Fibroblast of the aortic adventitia (primary cell): ENCODE data around the gene NSUN2. TPM values are rescaled to one million over a fixed set of nuclear protein-coding genes. Genes with fewer than 3 reads are reported as not detected.
A peak's percentile ranks its signal among the peaks of the same experiment; 100 is the strongest.

ENCODE experiments used
- DNase-seq: peaks from one replicate; pipeline ENCODE4 v3.0.0-alpha.2; 2010; ENCODE audit warnings: low read depth
- H3K4me3 ChIP-seq: 2 replicates; pipeline ENCODE4 v1.5.1; 2011; ENCODE audit warnings: low read depth, mild to moderate bottlenecking, control low read depth, low read length, moderate library complexity
- CTCF ChIP-seq: IDR thresholded peaks from 2 replicates; pipeline ENCODE4 v1.5.1; 2011; ENCODE audit warnings: mild to moderate bottlenecking, low read length, control low read depth, inconsistent platforms; ENCODE audit not compliant: insufficient read depth
- total RNA-seq: library from RNA; depleted of rRNA; stranded (reverse); fragments of >200 nt; gene quantifications from 2 replicates; pipeline ENCODE4 v1.2.3, GENCODE V29; 2012; ENCODE audit warnings: low replicate concordance

NSUN2 gene
- total RNA-seq, 1 donor, result 29.0 TPM

GRCh38 chr5:6551287-6551954, 81.4 kb downstream of the NSUN2 start:
- no peak for TF ChIP-seq CTCF
- DNase-seq, result peak; percentile 32
- H3K4me3 ChIP-seq, result no peak overlapping the region

- DNase-seq, result no peak
- H3K4me3 ChIP-seq, result no peak overlapping the region
- no peak for TF ChIP-seq CTCF
Measured at GRCh38 chr5:6550628-6551027, 82.2 kb downstream of the NSUN2 start.

Other genes starting within 250 kb of the NSUN2 start
- gene UBE2QL1, start 184.2 kb downstream of the NSUN2 start, total RNA-seq, result under 0.01 and 0.25 TPM in 2 replicates
- gene SRD5A1, start 396 bp upstream of the NSUN2 start, total RNA-seq, result 5.1 and 12.0 TPM in 2 replicates
- gene TENT4A, start 80.4 kb upstream of the NSUN2 start, total RNA-seq, result 13.2 and 21.4 TPM in 2 replicates